ENCODE data around the gene CAMTA1.

CAMTA1 gene

GRCh38 chr1:6871300-6871972 lies 86.2 kb downstream of the CAMTA1 start:
- Histone ChIP-seq H3K4me1 (ENCODE audit: insufficient read depth, low read length) (no peaks in the 10 kb centered on the region), H3K9ac (ENCODE audit: low read depth, low read length) (no peak overlapping the region), H3K4me2 (ENCODE audit: insufficient read depth, low read length) (no peak overlapping the region), H3K36me3 (ENCODE audit: insufficient read depth, low read length) (peaks cover 20% of the 10 kb centered on the region), H3K4me3 (ENCODE audit: low read depth in 1 of 2, low read length in 2 of 2) (no peak overlapping the region), H3K79me2 (ENCODE audit: insufficient read depth, low read length) (peaks cover 24% of the 10 kb centered on the region), H4K20me1 (ENCODE audit: insufficient read depth, low read length) (peaks cover 10% of the 10 kb centered on the region), H3K27ac (ENCODE audit: low read length) (no peak overlapping the region), H3K9me3 (ENCODE audit: insufficient read depth, low read length, severe bottlenecking) (no peaks in the 10 kb centered on the region), H3K27me3 (ENCODE audit: insufficient read depth, low read length, poor library complexity) (no peaks in the 10 kb centered on the region), H2AFZ (ENCODE audit: low read depth, low read length) (no peak overlapping the region)
- no peak for TF ChIP-seq EZH2 (IDR thresholded peaks at IDR 0.05; ENCODE audit: borderline replicate concordance, low read depth, low read length, severe bottlenecking)
- DNase-seq, result no peak
- ATAC-seq (ENCODE audit: insufficient read depth, low read depth), result no peak

GRCh38 chr1:6872573-6873261 lies 87.5 kb downstream of the CAMTA1 start:
- H3K4me2 ChIP-seq (ENCODE audit: insufficient read depth, low read length), result no peak overlapping the region
- no peak overlapping the region for H3K27ac ChIP-seq (ENCODE audit: low read length)
- ATAC-seq (ENCODE audit: insufficient read depth, low read depth) (no peak), DNase-seq (no peak)
- H4K20me1 ChIP-seq (ENCODE audit: insufficient read depth, low read length), result peaks cover 10% of the 10 kb centered on the region
- no peak overlapping the region for H3K4me3 ChIP-seq (ENCODE audit: low read depth in 1 of 2, low read length in 2 of 2)
- no peaks in the 10 kb centered on the region for H3K4me1 ChIP-seq (ENCODE audit: insufficient read depth, low read length)
- no peak overlapping the region for H2AFZ ChIP-seq (ENCODE audit: low read depth, low read length)
- no peaks in the 10 kb centered on the region for H3K27me3 ChIP-seq (ENCODE audit: insufficient read depth, low read length, poor library complexity)
- H3K79me2 ChIP-seq (ENCODE audit: insufficient read depth, low read length), result peaks cover 16% of the 10 kb centered on the region
- peaks cover 17% of the 10 kb centered on the region for H3K36me3 ChIP-seq (ENCODE audit: insufficient read depth, low read length)
- no peaks in the 10 kb centered on the region for H3K9me3 ChIP-seq (ENCODE audit: insufficient read depth, low read length, severe bottlenecking)
- no peak for TF ChIP-seq EZH2 (IDR thresholded peaks at IDR 0.05; ENCODE audit: borderline replicate concordance, low read depth, low read length, severe bottlenecking)
- no peak for TF ChIP-seq CTCF (IDR thresholded peaks at IDR 0.05; ENCODE audit: borderline replicate concordance, extremely low read depth, low read length, poor library complexity, severe bottlenecking)
- H3K9ac ChIP-seq (ENCODE audit: low read depth, low read length), result no peak overlapping the region

- Histone ChIP-seq H3K4me3 (ENCODE audit: low read depth in 1 of 2, low read length in 2 of 2) (no peak overlapping the region), H3K27me3 (ENCODE audit: insufficient read depth, low read length, poor library complexity) (no peaks in the 10 kb centered on the region), H3K27ac (ENCODE audit: low read length) (no peak overlapping the region), H3K36me3 (ENCODE audit: insufficient read depth, low read length) (peaks cover 20% of the 10 kb centered on the region), H3K4me1 (ENCODE audit: insufficient read depth, low read length) (no peaks in the 10 kb centered on the region), H4K20me1 (ENCODE audit: insufficient read depth, low read length) (peaks cover 10% of the 10 kb centered on the region), H3K4me2 (ENCODE audit: insufficient read depth, low read length) (no peak overlapping the region), H3K9ac (ENCODE audit: low read depth, low read length) (no peak overlapping the region), H3K9me3 (ENCODE audit: insufficient read depth, low read length, severe bottlenecking) (no peaks in the 10 kb centered on the region), H3K79me2 (ENCODE audit: insufficient read depth, low read length) (peaks cover 14% of the 10 kb centered on the region), H2AFZ (ENCODE audit: low read depth, low read length) (no peak overlapping the region)
- no peak for TF ChIP-seq CTCF (IDR thresholded peaks at IDR 0.05; ENCODE audit: borderline replicate concordance, extremely low read depth, low read length, poor library complexity, severe bottlenecking)
- TF ChIP-seq EZH2 (IDR thresholded peaks at IDR 0.05; ENCODE audit: borderline replicate concordance, low read depth, low read length, severe bottlenecking), result no peak
- ATAC-seq (ENCODE audit: insufficient read depth, low read depth) (no peak), DNase-seq (no peak)
These were observed 88.2 kb downstream of the CAMTA1 start for GRCh38 chr1:6873298-6874015.

- H4K20me1 ChIP-seq (ENCODE audit: insufficient read depth, low read length), result peaks cover 4% of the 10 kb centered on the region
- H3K4me2 ChIP-seq (ENCODE audit: insufficient read depth, low read length), result no peak overlapping the region
- H3K36me3 ChIP-seq (ENCODE audit: insufficient read depth, low read length), result peaks cover 20% of the 10 kb centered on the region
- H3K9me3 ChIP-seq (ENCODE audit: insufficient read depth, low read length, severe bottlenecking), result no peaks in the 10 kb centered on the region
- no peak overlapping the region for H3K4me3 ChIP-seq (ENCODE audit: low read depth in 1 of 2, low read length in 2 of 2)
- no peak overlapping the region for H2AFZ ChIP-seq (ENCODE audit: low read depth, low read length)
- no peaks in the 10 kb centered on the region for H3K4me1 ChIP-seq (ENCODE audit: insufficient read depth, low read length)
- H3K79me2 ChIP-seq (ENCODE audit: insufficient read depth, low read length), result peaks cover 7% of the 10 kb centered on the region; the same call in 1 of the 2 replicates
- DNase-seq, result no peak
- no peak for TF ChIP-seq CTCF (IDR thresholded peaks at IDR 0.05; ENCODE audit: borderline replicate concordance, extremely low read depth, low read length, poor library complexity, severe bottlenecking)
- no peak for TF ChIP-seq EZH2 (IDR thresholded peaks at IDR 0.05; ENCODE audit: borderline replicate concordance, low read depth, low read length, severe bottlenecking)
- H3K27ac ChIP-seq (ENCODE audit: low read length), result no peak overlapping the region
- no peak for ATAC-seq (ENCODE audit: insufficient read depth, low read depth)
- H3K27me3 ChIP-seq (ENCODE audit: insufficient read depth, low read length, poor library complexity), result no peaks in the 10 kb centered on the region
- no peak overlapping the region for H3K9ac ChIP-seq (ENCODE audit: low read depth, low read length)
These were observed 89.0 kb downstream of the CAMTA1 start for GRCh38 chr1:6874298-6874697.

All from DND-41 (cell line).